Stomach (tissue), 4 donors: ENCODE measurements around the gene GRK1.

Source experiments
- CTCF ChIP-seq, 7 experiments: fragments of 450-650 bp in 4 of 7; fragments of 200-600 bp in 3 of 7; sonication (generic) in 3 of 7; IDR thresholded peaks; one replicate each; pipeline ENCODE4 v1.5.1; 2016 to 2019; ENCODE audit warnings: antibody characterized with exemption in 7 of 7, control low read depth in 2 of 7, mild to moderate bottlenecking in 1 of 7
- POLR2A ChIP-seq, 4 donors: fragments of 450-650 bp; IDR thresholded peaks; one replicate each; pipeline ENCODE4 v1.6.1; 2016; ENCODE audit warnings: antibody characterized with exemption in 4 of 4, control low read depth in 2 of 4, mild to moderate bottlenecking in 1 of 4, moderate library complexity in 1 of 4
- POLR2AphosphoS5 ChIP-seq, 3 donors: sonication (generic); formaldehyde crosslinking; IDR thresholded peaks; one replicate each; pipeline ENCODE4 v1.6.1; 2016; ENCODE audit warnings: antibody characterized with exemption in 3 of 3

DNA sequence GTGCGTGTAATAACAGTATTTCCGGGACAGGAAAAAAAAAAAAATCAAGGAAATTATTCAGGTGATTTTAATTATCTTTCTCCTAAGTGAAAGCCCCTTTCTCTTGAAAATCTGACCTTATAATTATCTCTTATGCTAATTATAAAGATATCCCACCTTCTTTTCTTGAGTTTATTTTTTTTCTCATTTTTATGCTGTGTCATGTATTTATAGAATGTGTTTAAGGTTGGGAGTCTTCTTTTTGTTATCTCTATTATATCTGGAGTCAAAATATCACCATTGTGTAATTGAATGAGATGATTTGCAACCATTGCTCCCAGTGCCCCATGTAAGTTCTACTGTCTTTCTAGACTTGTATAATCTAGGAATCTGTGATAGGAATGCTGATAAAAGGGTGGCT is 95.1 kb downstream of the GRK1 start:
- TF ChIP-seq CTCF (IDR thresholded peaks at IDR 0.05) = no peak
- TF ChIP-seq POLR2AphosphoS5 (IDR thresholded peaks at IDR 0.05) = no peak
- TF ChIP-seq POLR2A (IDR thresholded peaks at IDR 0.05) = no peak
